Left ventricle myocardium inferior (tissue), 1 donor: Measurements from ENCODE around the gene SPPL2B. TPM values are rescaled to one million over a fixed set of nuclear protein-coding genes. Genes with fewer than 3 reads are reported as not detected.

Experiments
- DNase-seq: peaks from one replicate; pipeline ENCODE4 v3.0.0-alpha.2; 2020
- H3K27ac ChIP-seq: fragments of 200-600 bp; replicated peaks from 2 replicates; pipeline ENCODE4 v1.8.0; 2021
- H3K27me3 ChIP-seq: fragments of 200-600 bp; 2 replicates; pipeline ENCODE4 v1.8.0; 2021; ENCODE audit warnings: low read depth
- H3K36me3 ChIP-seq: fragments of 200-600 bp; 2 replicates; pipeline ENCODE4 v1.8.0; 2021
- H3K4me1 ChIP-seq: fragments of 200-600 bp; 2 replicates; pipeline ENCODE4 v1.8.0; 2021
- H3K4me3 ChIP-seq: fragments of 200-600 bp; 2 replicates; pipeline ENCODE4 v1.8.0; 2021; ENCODE audit warnings: mild to moderate bottlenecking, moderate library complexity
- H3K9me3 ChIP-seq: fragments of 200-600 bp; replicated peaks from 2 replicates; pipeline ENCODE4 v1.8.0; 2021
- CTCF ChIP-seq: fragments of 200-600 bp; IDR thresholded peaks from 2 replicates; pipeline ENCODE4 v1.8.0; 2021; ENCODE audit warnings: antibody characterized with exemption, mild to moderate bottlenecking, borderline replicate concordance
- intact Hi-C: fragments of 100-400 bp; cut with micrococcal nuclease; formaldehyde crosslinking; loops from one replicate; pipeline ENCODE4 v1.11.0; 2022
- total RNA-seq: library from RNA; stranded (reverse); fragmentation: NEBNext Ultra II Directional; extraction: Animal tissue kit (Norgen Biotek cat#: 25700); gene quantifications from one replicate; pipeline ENCODE4 v1.2.1, GENCODE V29; 2021
- donor health status: DM: no; HTN: yes; CAD: no; lungs with severe emphysema.

Gene SPPL2B
- total RNA-seq, 1 donor from 2014 or later: 26.2 TPM

- H3K27me3 ChIP-seq: peaks cover 69% of the 10 kb centered on the region
- H3K4me3 ChIP-seq: no peak overlapping the region
- H3K4me1 ChIP-seq: peaks cover 4% of the 10 kb centered on the region
- intact Hi-C loops: no loop called here
- no peak for TF ChIP-seq CTCF
- H3K9me3 ChIP-seq: peaks cover 9% of the 10 kb centered on the region
- no peaks in the 10 kb centered on the region for H3K36me3 ChIP-seq
- no peak for DNase-seq
- no peak overlapping the region for H3K27ac ChIP-seq
Measured at GRCh38 chr19:2385053-2385721, 56.7 kb downstream of the SPPL2B start.

GRCh38 chr19:2387367-2388288 lies 59.1 kb downstream of the SPPL2B start:
- Histone ChIP-seq H3K9me3 (no peaks in the 10 kb centered on the region), H3K27me3 (peaks cover 48% of the 10 kb centered on the region), H3K4me1 (peaks cover 4% of the 10 kb centered on the region), H3K4me3 (no peak overlapping the region), H3K36me3 (no peaks in the 10 kb centered on the region), H3K27ac (no peak overlapping the region)
- DNase-seq: no peak
- TF ChIP-seq CTCF: no peak
- intact Hi-C loops: no loop called here

GRCh38 chr19:2389594-2389993 lies 61.1 kb downstream of the SPPL2B start:
- Histone ChIP-seq H3K27ac (no peak overlapping the region), H3K4me1 (no peaks in the 10 kb centered on the region), H3K4me3 (no peak overlapping the region), H3K36me3 (no peaks in the 10 kb centered on the region), H3K27me3 (peaks cover 52% of the 10 kb centered on the region), H3K9me3 (no peaks in the 10 kb centered on the region)
- DNase-seq: no peak
- intact Hi-C loops: no loop called here
- TF ChIP-seq CTCF: no peak

- H3K27ac ChIP-seq: no peak overlapping the region
Measured at GRCh38 chr19:2391118-2391725, 62.7 kb downstream of the SPPL2B start.

More at GRCh38 chr19:2391118-2391725, 62.7 kb downstream of the SPPL2B start:
- TF ChIP-seq CTCF: peak; percentile 77
- no peak overlapping the region for H3K4me3 ChIP-seq
- no peak for DNase-seq
- H3K36me3 ChIP-seq: no peaks in the 10 kb centered on the region
- H3K4me1 ChIP-seq: no peaks in the 10 kb centered on the region
- H3K9me3 ChIP-seq: no peaks in the 10 kb centered on the region
- H3K27me3 ChIP-seq: peaks cover 49% of the 10 kb centered on the region
- intact Hi-C loops: no loop called here
